ENCODE results near the gene RGS19.
"Not testable (repeated sequence)": the region's sequence is repeated elsewhere in the genome, so short reads cannot be mapped to it uniquely, and the experiment has no call there.

RGS19 gene

GRCh38 chr20:64095927-64096326 lies 16.6 kb upstream of the RGS19 start:
- FAIRE-seq (no peak), DNase-seq (ENCODE audit: insufficient read length, low spot score) (no peak)
- TF ChIP-seq CTCF (IDR thresholded peaks at IDR 0.05; ENCODE audit: insufficient read depth, missing control alignments) = no peak

GRCh38 chr20:64095455-64095854 lies 16.1 kb upstream of the RGS19 start:
- no peak for FAIRE-seq
- no peak for TF ChIP-seq CTCF (IDR thresholded peaks at IDR 0.05; ENCODE audit: insufficient read depth, missing control alignments)
- DNase-seq (ENCODE audit: insufficient read length, low spot score) = no peak

- FAIRE-seq = no peak
- no peak for TF ChIP-seq CTCF (IDR thresholded peaks at IDR 0.05; ENCODE audit: insufficient read depth, missing control alignments)
- DNase-seq (ENCODE audit: insufficient read length, low spot score) = peak; percentile 45
These were observed 13.7 kb upstream of the RGS19 start for GRCh38 chr20:64093013-64093503.

GRCh38 chr20:64092258-64093012 lies 13.1 kb upstream of the RGS19 start:
- FAIRE-seq (no peak), DNase-seq (ENCODE audit: insufficient read length, low spot score) (no peak)
- TF ChIP-seq CTCF (IDR thresholded peaks at IDR 0.05; ENCODE audit: insufficient read depth, missing control alignments) = no peak

- no peak for TF ChIP-seq CTCF (IDR thresholded peaks at IDR 0.05; ENCODE audit: insufficient read depth, missing control alignments)
- peak; percentile 67 for DNase-seq (ENCODE audit: insufficient read length, low spot score)
These were observed 12.5 kb upstream of the RGS19 start for GRCh38 chr20:64091770-64092169.

GRCh38 chr20:64091340-64091739 lies 12.0 kb upstream of the RGS19 start:
- no peak for TF ChIP-seq CTCF (IDR thresholded peaks at IDR 0.05; ENCODE audit: insufficient read depth, missing control alignments)
- DNase-seq (ENCODE audit: insufficient read length, low spot score) (no peak), FAIRE-seq (no peak)

More at GRCh38 chr20:64091770-64092169, 12.5 kb upstream of the RGS19 start:
- no peak for FAIRE-seq

- FAIRE-seq = no peak
- no peak for DNase-seq (ENCODE audit: insufficient read length, low spot score)
- no peak for TF ChIP-seq CTCF (IDR thresholded peaks at IDR 0.05; ENCODE audit: insufficient read depth, missing control alignments)
These were observed 10.8 kb upstream of the RGS19 start for GRCh38 chr20:64090165-64090564.

- not testable (repeated sequence) for DNase-seq (ENCODE audit: insufficient read length, low spot score); FAIRE-seq
These were observed 9.3 kb upstream of the RGS19 start for GRCh38 chr20:64088586-64088985.

GRCh38 chr20:64087226-64087825 lies 8.0 kb upstream of the RGS19 start:
- not testable (repeated sequence) for FAIRE-seq; DNase-seq (ENCODE audit: insufficient read length, low spot score)

Measured in D721Med (cell line).